ENCODE measurements around the gene SPDYE1.
A peak's percentile ranks its signal among the peaks of the same experiment; 100 is the strongest.
"Not testable (repeated sequence)": the region's sequence is repeated elsewhere in the genome, so short reads cannot be mapped to it uniquely, and the experiment has no call there.

Gene SPDYE1

DNA sequence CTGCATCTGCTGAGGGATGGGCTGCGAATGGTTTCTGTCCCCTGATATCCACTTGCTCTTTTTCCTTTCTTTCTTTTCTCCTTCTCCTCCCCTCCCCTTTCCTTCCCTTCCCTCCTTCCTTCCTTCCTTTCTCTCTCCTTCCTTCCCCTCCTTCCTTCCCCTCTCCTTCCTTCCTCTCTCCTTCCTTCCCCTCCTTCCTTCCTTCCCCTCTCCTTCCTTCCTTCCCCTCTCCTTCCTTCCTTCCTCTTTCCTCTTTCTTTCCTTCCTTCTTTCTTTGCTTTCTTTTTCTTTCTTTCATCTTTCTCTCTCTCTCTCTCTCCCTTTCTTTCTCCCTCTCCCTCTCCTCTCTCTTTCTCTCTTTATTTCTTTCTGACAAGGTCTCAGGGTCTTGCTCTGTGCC lies 20.2 kb upstream of the SPDYE1 start:
- DNase-seq (ENCODE audit: extremely low read depth, low read depth): no peak
- TF ChIP-seq, protein P1, sequence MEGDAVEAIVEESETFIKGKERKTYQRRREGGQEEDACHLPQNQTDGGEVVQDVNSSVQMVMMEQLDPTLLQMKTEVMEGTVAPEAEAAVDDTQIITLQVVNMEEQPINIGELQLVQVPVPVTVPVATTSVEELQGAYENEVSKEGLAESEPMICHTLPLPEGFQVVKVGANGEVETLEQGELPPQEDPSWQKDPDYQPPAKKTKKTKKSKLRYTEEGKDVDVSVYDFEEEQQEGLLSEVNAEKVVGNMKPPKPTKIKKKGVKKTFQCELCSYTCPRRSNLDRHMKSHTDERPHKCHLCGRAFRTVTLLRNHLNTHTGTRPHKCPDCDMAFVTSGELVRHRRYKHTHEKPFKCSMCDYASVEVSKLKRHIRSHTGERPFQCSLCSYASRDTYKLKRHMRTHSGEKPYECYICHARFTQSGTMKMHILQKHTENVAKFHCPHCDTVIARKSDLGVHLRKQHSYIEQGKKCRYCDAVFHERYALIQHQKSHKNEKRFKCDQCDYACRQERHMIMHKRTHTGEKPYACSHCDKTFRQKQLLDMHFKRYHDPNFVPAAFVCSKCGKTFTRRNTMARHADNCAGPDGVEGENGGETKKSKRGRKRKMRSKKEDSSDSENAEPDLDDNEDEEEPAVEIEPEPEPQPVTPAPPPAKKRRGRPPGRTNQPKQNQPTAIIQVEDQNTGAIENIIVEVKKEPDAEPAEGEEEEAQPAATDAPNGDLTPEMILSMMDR (IDR thresholded peaks at IDR 0.05; ENCODE audit: low read depth, low read length): no peak

DNA sequence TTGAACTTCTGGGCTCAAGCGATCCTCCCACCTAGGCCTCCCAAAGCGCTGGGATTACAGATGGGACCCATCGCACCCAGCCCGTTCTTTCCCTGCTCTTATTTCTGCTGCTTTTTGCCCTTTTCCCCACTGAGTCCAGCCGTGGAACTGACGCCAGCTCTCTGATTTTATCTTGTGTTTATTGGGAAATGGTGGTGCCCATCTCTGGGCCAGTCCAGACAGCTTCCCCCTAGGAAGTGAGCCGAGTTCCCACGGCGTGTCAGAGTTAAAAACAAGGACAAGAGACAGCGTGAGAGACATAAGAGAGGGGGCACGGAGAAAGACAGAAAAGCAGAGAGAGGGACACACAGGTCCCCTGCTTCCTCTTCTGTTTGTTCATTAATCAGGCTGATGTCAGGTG lies 19.6 kb upstream of the SPDYE1 start:
- not testable (repeated sequence) for DNase-seq (ENCODE audit: extremely low read depth, low read depth)

DNA sequence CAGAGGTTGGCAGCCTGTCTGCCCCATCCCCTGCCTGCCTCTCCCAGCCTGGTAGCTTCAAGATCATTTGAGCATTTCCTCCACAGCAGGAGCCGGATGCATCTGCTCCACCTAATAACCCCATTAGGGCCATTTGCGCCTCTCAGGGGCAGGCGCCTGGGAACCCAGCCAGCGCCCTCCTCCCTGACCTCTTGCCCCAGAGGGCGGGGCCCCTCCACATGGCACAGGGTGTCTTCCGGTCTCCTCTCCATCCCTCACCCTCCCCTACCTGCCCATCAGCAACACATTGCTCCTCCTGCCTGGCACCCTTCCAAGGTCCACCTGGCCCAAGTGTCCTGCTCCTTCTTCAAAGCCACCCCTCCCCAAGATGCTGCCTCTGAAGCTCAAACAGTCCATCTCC lies 14.8 kb upstream of the SPDYE1 start:
- DNase-seq (ENCODE audit: extremely low read depth, low read depth): not testable (repeated sequence)

DNA sequence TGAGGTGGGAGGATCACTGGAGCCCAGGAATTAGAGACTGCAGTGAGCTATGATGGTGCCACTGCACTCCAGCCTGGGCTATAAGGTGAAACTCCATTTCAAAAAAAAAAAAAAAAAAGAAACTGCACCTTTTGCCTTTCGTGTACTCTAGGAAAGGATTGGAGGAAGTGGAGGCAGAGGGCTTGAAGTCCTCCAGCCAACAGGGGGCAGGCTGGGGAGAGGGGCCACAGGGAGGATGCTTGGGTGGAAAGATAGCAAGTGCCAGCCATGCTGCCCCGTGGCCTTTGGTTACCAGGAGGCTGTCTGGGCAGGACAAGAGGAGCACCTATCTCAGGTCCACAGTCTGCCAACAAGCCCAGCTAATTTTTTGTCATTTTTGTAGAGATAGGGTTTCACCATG lies 14.0 kb upstream of the SPDYE1 start:
- DNase-seq (ENCODE audit: extremely low read depth, low read depth): not testable (repeated sequence)

DNA sequence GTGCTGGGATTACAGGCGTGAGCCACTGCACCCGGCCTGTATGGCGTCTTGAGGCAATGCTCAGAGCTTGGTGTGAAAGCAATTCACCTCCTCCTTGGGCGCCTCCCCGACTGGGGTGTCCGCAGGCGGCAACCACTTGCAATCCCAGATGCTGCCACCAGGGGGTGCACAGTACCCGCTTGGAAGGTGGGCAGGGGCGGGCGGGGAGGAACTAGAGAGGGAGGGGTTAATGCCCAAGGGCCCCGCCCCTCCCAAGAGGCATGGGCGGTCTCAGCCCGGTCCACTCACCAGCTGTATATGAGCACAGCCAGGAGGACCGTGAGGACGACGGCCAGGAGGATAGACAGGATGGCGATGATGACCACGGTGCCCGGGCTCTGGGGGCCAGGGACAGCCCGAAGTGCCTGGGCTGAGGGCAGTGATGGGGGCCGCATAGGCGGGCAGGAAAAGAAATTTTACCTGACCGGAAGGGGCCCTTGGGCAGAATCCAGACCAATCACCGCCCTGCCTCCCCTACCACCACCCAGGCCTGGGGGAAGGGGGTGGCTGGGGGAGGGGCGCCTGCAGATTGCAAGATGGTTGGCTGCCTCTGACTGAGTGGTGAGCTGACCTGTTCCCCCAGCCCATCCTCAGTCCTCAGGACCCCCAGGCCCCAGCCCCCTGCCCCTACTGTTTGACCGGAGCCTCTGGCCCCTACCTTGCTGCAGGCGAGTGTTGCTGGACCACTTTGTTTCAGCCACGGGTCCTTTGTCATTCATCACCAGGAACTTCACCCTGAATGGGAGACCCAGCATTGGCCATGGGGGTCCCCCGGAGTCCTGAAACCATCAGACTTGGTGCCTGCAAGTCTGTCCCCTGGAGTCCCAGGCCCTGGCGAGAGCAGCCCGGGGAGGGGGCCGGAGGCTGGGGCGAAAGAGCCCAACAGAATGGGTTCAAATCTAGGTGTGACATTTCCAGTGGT lies 11.5 kb upstream of the SPDYE1 start:
- peak; percentile 27 for DNase-seq (ENCODE audit: extremely low read depth, low read depth)
- TF ChIP-seq, protein P1 (IDR thresholded peaks at IDR 0.05; ENCODE audit: low read depth, low read length): peak; percentile 54

DNA sequence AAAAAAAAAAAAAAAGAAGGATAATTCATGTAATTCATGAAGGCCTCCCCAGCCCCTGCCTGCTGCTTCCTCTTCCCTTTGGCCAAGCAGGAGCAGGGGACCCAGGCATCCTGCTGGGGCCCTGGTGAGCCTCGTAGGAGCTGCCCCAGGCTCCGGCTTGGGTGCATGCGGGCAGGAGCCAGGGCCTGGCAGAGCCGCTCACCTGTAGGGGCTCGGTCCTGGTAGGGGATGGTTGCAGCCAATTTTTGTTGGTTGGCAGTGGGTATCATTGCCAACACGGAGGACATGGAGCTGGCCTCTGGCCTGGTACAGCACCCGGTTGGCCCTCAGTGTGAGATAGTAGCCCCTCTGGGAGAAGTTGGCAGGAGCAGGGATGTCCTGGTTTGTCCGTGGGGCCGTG lies 10.2 kb upstream of the SPDYE1 start:
- DNase-seq (ENCODE audit: extremely low read depth, low read depth): not testable (repeated sequence)

DNA sequence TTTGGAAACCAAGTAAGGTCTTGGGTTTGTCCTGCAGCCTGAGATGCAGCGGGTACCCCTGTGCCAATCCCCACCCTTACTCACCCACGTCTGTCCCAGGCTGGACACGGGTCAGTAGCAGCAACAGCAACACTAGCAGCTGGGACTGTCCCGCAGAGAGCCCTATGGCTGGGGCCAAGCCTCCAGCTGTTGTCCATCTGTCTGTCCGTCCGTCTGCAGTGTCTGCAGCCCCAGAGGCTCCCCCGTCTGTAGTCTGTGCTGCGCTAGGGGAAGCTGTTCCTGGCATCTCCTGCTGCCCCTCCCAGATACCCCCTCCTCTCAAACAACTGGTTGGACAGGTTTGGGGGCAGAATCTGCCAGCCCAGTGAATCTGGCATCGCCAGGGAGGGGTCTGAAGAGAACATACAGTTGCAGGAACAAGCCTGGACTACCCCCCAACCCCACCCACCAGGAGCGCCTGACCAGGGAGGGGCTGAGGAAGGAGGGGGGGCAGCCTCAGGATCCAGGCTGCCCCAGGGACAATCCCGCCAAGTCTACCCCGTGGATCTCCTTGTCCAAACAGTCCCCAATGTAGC lies 7.6 kb upstream of the SPDYE1 start:
- not testable (repeated sequence) for DNase-seq (ENCODE audit: extremely low read depth, low read depth)

DNA sequence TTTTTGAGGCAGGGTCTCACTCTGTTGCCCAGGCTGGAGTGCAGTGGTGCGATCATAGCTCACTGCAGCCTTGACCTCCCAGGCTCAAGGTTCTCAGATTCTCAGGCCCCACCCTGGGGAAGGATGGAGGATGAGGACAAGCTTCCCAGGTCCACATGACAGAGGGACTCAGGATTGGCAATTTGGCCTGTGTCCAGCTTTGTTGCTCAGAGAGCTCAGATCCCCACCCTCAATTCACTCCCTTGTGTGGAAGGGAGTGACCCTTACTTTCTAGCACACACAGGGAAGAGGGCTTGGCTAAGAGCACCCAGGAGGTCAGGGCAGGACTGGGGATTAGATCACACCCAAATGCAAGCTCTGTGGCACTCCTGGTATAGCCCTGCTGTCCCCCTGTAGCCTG lies 6.9 kb upstream of the SPDYE1 start:
- not testable (repeated sequence) for DNase-seq (ENCODE audit: extremely low read depth, low read depth)

DNA sequence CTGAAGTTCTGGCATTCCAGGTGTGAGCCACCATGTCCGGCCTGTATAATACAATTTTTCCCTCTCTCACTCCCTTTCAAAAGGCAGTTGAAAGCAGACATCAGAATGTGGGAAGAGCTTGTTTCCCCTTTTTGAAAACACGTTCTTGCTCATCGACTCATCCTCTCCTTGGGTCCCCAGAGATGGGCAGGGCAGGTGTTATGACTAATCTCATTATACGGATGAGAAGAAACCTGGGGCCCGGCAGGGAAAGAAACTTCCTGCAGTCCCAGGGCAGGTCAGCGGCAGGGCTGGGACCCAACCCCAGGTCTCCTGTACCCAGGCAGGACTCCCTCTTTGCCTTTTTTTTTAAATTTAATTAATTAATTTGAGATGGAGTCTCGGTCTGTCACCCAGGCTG lies 4.8 kb upstream of the SPDYE1 start:
- not testable (repeated sequence) for DNase-seq (ENCODE audit: extremely low read depth, low read depth)

DNA sequence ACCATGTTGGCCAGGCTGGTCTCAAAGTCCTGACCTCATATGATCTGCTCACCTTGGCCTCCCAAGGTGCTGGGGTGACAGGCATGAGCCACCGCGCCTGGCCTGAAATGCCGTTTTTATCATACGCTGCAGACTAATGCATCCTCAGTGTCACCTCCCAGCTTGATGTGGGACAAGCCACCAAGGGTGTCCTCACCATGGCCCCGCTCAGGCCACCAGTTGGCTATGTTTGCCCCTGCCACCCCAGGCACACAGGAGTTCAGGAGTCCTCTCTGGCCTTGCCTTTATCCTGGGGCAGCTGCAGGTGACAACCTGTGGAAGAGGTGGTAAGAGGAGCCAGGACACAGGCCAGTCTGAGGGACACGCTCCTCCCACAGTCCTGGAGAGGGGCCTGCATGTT lies 3.0 kb upstream of the SPDYE1 start:
- not testable (repeated sequence) for DNase-seq (ENCODE audit: extremely low read depth, low read depth)

DNA sequence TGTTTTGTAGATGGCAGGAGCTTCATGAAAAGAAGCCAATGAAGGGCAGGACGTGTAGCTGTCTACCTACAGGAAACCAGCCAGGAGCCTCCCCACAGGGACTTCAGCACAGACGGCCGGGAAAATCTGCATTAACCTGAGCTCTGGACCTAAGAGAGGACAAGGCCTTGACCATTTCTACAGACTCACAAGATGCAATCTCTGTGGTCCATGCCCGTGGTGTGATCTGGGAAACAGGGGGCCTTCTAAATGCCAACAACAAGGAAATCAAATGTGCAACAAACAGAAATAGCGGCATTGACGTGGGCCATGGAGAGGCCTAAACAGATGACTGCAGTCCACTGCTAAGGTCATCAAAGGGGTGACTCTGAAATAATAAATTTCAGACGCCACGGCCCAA lies 14.4 kb downstream of the SPDYE1 start:
- not testable (repeated sequence) for DNase-seq (ENCODE audit: extremely low read depth, low read depth)

DNA sequence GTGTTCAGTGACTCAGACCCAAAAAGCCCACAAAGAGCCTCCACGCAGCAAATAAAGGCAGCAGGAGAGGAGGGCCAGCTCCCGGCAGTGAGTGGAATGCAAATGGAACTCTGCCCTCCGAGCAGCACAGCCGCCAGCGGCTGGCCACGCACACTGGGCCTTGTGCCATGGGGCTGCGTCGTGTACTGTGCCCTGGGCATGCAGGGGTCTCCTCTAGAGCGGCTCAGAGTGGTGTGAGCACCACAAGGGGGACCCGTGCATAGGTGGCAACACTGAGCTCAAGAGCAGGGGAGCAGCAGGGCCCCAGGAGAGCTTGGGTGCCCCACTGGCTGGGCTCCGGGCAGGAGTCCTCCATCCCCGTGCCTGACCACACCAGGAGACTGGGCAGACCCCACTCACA lies 17.4 kb downstream of the SPDYE1 start:
- DNase-seq (ENCODE audit: extremely low read depth, low read depth): not testable (repeated sequence)

Measured in AG09319 (cell line).